ELF-1 (cell line): ENCODE data around the gene TLCD2.
A peak's percentile ranks its signal among the peaks of the same experiment; 100 is the strongest.
"Not testable (repeated sequence)": the region's sequence is repeated elsewhere in the genome, so short reads cannot be mapped to it uniquely, and the experiment has no call there.

Experiments
- DNase-seq: peaks from one replicate; pipeline ENCODE4 v3.0.0-alpha.2; 2016; ENCODE audit warnings: low read depth, low spot score

The TLCD2 gene

GRCh38 chr17:1716076-1716911 lies 6.1 kb upstream of the TLCD2 start:
- peak; percentile 100 for DNase-seq

GRCh38 chr17:1715803-1716075 lies 5.6 kb upstream of the TLCD2 start:
- DNase-seq, result no peak

GRCh38 chr17:1714980-1715802 lies 5.0 kb upstream of the TLCD2 start:
- DNase-seq, result peak; percentile 95

- peak; percentile 94 for DNase-seq
Measured at GRCh38 chr17:1714427-1714979, 4.3 kb upstream of the TLCD2 start.

- DNase-seq, result peak; percentile 83
Measured at GRCh38 chr17:1713878-1714426, 3.8 kb upstream of the TLCD2 start.

- no peak for DNase-seq
Measured at GRCh38 chr17:1713160-1713877, 3.1 kb upstream of the TLCD2 start.

GRCh38 chr17:1712271-1712670 lies 2.1 kb upstream of the TLCD2 start:
- no peak for DNase-seq

GRCh38 chr17:1711804-1712203 lies 1.6 kb upstream of the TLCD2 start:
- no peak for DNase-seq

- peak; percentile 52 for DNase-seq
Measured at GRCh38 chr17:1710807-1711553, 803 bp upstream of the TLCD2 start.

- peak; percentile 14 for DNase-seq
Measured at GRCh38 chr17:1709403-1709951, 700 bp downstream of the TLCD2 start.

- DNase-seq, result not testable (repeated sequence)
Measured at GRCh38 chr17:1708791-1709346, 1.3 kb downstream of the TLCD2 start.

- no peak for DNase-seq
Measured at GRCh38 chr17:1707107-1707506, 3.1 kb downstream of the TLCD2 start.

- no peak for DNase-seq
Measured at GRCh38 chr17:1705004-1705403, 5.2 kb downstream of the TLCD2 start.

GRCh38 chr17:1703063-1703462 lies 7.1 kb downstream of the TLCD2 start:
- DNase-seq, result no peak

GRCh38 chr17:1699891-1700290 lies 10.3 kb downstream of the TLCD2 start:
- not testable (repeated sequence) for DNase-seq

- no peak for DNase-seq
Measured at GRCh38 chr17:1697681-1698080, 12.5 kb downstream of the TLCD2 start.

GRCh38 chr17:1695365-1695764 lies 14.8 kb downstream of the TLCD2 start:
- no peak for DNase-seq

GRCh38 chr17:1693339-1693738 lies 16.8 kb downstream of the TLCD2 start:
- DNase-seq, result no peak

- DNase-seq, result no peak
Measured at GRCh38 chr17:1690544-1691221, 19.5 kb downstream of the TLCD2 start.

- DNase-seq, result not testable (repeated sequence)
Measured at GRCh38 chr17:1688405-1688804, 21.8 kb downstream of the TLCD2 start.
